HL-60/S4 treated with retinoic acid at 250 ng/mL for 4 days and 3 days (cell line): ENCODE measurements around the gene ABCC2.
"Not testable (repeated sequence)": the region's sequence is repeated elsewhere in the genome, so short reads cannot be mapped to it uniquely, and the experiment has no call there.

Source experiments
- in situ Hi-C: fragments of 300-500 bp; cut with MboI; formaldehyde crosslinking; loops from 2 replicates; pipeline ENCODE4 v1.7.0; 2022; ENCODE audit warnings: low sequenced_read_pairs

Gene ABCC2

DNA sequence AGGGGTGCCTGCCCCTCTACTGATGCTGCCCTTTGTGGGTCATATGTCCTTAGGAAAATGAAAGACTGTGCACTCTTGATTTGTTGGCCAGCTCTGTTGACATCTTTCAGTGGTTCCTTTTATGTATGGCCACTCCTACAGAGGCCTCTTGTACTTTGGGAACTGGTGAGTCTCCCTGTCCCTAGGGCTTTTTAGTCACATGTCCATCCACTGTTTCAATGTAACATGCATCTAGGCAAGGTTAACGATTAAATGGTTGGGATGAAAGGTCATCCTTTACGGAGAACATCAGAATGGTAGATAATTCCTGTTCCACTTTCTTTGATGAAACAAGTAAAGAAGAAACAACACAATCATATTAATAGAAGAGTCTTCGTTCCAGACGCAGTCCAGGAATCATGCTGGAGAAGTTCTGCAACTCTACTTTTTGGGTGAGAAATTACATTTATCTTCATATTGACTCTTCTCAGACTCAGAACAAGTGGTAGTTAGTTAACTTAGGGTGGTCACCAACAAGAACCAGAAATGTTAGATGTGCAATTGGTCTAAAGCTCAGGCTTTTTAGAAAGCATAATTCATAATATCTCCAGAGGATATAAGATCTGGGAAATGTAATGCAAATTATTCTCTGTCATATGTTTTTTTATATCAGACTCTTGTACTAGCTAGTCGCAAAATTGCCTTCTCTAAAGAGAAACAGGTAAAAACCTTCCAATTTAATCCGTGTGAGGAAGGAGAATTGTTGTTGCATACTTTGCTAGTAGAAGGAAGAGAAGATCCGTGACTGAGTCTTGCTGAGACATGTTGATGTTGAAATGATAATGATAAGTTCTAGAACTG is at the start of gene ABCC2:
Gene ABCC2, plus strand, starts transcription at position 194 of the 840 bp plus-strand sequence. Its CDS starts 205 bp downstream, at position 399.
- in situ Hi-C loops: no loop called here

DNA sequence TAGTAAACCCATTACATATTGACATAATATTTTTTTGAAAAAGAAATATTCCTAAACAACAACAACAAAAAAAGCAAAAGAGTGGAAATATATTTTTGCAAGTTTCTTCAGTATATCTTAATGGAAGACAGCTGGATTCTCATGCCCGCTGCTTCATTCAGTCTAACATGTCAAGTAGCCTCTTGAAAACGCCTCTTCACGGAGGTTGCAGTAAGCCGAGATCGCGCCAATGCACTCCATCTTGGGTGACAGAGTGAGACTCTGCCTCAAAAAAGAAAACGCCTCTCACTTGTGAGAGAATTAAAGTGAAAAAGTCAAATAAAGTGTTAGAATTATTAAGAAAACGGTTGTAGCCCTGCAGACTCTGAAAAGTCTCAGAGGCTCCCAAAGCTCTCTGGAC is 49.1 kb upstream of the ABCC2 start:
- in situ Hi-C loops: no loop called here

DNA sequence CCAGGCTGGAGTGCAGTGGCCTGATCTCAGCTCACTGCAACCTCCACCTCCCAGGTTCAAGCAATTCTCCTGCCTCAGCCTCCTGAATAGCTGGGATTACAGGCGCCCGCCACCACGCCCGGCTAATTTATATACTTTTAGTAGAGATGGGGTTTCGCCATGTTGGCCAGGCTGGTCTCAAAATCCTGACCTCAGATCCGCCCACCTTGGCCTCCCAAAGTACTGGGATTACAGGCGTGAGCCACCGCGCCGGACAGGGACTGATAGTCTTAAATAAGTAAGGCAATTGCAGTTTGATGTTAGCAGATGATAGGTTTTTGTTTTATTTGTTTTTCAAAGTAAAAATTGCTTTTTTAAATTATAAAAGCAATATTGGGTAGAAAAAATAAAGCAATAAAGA is 48.3 kb upstream of the ABCC2 start:
- in situ Hi-C loops: not testable (repeated sequence)

DNA sequence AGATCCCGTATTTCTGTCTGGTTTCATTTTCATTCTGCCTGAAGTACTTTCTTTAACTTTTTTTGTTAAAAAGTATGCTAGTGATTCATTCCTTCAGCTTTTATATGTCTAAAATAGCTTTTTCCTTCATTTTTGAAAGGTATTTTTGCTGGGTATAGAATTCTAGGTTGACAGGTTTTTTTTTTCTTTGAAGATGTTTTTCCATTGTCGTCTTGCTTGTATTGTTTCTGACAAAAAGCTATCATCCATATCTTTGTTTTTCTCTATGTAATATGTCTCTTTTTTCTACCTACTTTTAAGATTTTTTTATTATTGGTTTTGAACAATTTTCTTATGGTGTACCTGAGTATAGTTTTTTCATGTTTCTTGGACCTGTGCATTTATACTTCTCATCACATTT is 42.2 kb upstream of the ABCC2 start:
- in situ Hi-C loops: no loop called here

DNA sequence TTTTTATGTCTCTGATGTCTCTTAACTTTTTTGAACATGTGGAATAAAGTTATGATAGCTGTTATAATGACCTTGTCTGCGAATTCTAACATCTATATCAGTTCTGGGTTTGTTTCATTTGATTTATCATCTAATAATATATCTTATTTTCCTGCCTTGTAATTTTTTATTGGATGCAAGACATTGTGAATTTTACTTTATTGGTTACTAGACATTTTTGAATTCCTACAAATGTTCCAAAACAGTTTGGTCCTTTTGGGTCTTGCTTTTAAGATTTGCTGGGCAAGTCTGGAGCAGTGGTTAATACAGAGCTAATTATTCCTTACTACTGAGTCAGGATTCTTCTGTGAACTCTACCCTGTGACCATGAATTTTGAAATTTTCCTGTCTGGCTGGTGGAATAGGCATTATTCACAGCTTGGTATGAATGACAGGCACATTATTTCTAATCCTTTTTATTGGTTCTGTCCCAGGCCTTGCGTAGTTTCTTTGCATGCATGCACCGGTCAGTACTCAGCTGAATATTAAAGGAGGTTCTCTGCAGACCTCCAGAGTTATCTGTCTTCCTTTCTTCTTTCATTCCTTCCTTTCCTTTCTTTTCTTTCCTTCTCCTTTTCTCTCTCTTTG is 41.4 kb upstream of the ABCC2 start:
- in situ Hi-C loops: no loop called here

DNA sequence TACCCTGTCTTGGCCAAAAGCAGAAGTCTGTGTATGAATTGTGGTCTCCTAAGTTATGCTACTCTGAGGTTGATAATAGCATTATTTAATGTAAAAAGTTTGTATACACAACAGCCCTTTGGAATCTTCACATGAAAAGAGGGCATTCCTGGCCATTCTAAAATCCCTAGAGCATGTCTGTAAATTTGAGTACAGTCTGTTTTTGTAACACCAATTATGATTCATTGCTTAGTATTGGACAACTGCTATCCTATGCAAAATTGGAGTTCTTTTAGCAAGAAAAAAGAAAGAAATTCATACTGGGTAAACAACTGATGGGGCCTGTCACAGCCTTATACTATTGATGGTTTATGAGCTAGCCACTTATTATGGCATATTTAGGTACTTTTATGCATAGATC is 40.2 kb upstream of the ABCC2 start:
- in situ Hi-C loops: no loop called here

DNA sequence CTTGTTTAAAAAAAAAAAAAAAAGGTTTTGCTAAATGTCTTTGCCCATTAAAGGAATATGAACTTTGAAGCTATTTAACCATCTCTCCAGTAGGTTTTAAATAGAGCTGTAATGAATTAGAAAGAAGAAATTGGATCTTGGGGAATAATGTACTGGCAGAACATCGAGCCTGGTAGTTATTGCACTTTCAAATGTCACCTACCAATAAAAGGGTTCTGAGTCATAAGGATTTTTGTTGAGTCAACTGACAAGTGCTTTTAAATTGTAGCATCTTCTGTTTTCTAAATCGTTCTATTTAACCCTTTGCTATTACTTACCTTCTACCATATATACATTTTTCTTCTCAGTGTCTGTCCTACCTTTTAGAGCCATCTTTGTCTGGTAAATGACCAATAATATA is 39.7 kb upstream of the ABCC2 start:
- in situ Hi-C loops: no loop called here

DNA sequence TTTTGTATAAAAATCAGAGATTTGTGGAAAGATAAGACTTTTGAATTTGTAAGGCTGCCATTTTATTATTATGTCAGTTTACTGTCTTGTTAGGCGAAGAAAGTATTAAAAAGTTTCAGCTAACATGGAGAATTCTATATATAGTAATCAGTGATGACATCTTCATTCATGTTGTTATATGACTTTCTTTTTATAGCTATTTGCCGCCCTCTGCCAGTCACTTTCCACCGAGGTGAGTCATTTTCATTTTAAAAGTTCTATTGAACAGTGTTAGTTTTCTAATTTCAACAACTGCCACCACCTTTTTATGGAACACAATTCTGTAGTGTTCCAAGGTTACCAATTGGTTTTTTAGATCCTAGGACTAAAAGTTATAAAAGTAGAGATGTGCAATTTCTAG is 38.6 kb upstream of the ABCC2 start:
- in situ Hi-C loops: no loop called here

DNA sequence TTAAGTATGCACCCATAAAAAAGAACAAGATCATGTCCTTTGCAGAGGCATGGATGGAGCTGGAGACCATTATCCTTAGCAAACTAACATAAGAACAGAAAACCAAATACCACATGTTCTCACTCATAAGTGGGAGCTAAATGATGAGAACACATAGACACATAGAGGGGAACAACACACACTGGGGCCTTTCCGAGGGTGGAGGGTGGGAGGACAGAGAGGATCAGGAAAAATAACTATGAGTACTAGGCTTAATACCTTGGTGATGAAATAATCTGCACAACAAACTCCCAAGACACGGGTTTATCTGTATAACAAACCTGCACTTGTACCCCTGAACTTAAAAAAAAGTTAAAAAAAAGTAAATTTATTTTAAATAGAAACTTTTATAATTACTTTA is 36.3 kb upstream of the ABCC2 start:
- in situ Hi-C loops: not testable (repeated sequence)

DNA sequence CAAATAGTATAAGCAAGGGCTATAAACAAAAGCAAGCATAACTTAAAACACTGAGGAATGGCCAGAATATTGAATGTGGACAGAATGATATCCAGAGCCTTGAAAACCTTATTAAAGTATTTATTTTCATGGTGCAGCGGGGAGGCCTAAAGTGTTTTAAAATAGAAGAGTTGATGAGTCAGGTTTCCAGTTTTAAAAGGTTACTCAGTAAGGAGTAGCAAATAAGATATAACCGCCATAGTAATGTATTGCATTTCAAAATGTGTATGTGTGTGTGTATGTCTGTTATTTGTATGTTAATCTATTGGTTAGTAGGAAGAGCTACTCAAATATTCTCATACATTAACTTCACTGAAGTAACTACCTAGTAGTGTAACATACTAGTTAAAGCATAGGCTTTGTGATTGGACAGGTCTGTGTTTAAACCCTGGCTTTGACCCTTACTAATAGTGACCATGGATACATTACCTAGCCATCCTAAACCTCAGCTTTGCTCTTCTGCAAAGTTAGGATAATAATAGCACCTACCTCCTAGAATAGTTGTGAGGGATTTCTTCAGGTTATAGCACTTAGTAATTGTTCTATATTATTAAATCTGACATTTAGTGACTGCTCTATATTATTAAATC is 33.5 kb upstream of the ABCC2 start:
- in situ Hi-C loops: no loop called here

DNA sequence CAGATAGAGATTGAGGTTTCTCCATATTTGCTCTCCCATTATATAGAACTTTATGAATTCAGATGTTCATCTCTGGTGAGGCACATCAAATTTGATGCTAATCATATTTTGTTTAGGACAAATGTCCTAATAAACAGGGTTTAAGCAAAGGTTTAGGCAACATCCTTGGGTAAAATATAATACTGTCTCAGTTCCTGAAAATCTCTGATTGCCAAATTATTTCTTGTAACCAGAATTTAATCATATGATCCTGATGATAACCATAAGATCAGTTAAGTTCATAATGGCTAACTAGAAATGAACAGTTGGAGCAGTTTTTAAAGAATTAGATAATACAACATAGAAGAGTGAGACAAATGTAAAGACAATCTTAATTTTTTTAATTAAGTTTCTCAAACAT is 31.8 kb upstream of the ABCC2 start:
- in situ Hi-C loops: no loop called here

DNA sequence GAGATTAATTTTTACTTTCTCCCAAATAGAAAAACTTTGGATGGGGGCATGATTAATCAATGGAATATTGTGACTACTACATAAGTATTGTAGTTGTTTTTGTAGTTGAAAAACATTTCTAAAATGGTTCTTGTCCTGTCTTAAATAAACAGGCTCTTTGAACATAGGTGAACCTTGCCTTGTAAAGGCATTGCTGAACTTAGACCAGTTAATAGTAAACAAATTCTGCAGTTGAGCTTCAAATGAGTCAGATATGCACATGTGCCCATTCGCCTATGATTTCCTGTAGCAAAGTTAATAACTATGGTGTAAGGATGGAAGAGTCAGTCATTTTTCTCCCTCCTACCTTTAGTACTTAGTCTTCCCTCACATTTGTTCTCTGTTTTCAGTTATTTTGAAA is 27.8 kb upstream of the ABCC2 start:
- in situ Hi-C loops: no loop called here

DNA sequence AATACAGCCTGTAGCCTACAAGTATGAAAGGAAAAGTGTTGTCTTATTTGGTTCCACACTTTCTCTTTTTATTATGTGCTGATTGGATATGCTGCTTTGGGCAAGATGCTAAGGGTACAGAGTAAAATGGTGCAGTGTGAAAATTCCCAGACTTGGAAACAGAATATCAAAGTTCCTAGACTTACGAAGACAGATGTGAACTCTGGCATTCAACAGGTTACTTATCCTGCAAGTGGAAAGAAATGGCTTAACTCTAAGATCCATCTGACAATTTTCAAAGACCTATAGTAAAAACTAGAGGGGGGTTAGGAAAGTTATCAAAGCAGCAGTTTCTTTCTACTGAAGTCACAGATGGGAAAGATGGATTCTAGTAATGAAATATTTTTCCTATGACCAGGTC is 26.3 kb upstream of the ABCC2 start:
- in situ Hi-C loops: no loop called here

DNA sequence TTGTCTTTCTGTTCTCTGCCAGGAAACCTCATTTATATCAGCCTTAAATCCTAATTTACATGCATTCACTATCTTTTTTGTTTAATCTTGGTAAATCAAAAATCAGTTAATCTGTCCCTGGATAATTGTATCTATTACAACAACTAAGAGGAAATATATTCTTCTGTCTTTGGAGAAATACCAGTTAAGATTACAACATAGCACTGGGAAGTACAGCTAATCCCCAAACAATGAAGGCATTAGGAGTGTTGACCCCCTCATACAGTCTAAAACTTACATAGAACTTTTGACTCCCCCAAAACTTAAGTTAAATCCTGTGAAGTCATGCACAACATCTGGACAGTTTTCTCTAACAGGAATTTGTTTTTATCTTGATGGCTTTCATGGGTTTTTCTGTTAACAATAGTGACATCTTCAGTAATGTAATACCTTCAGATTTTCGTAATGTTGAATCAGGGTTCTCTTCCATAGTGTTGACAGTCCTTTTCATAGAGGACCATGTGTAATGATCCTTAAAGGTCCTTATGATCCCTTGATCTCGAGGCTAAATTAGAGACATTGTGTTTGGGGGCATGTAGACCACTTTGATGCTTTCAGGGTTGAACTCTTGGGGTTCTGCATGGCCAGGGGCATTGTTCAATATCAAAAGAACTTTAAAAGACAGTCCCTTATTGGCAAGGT is 24.1 kb upstream of the ABCC2 start:
- in situ Hi-C loops: no loop called here

DNA sequence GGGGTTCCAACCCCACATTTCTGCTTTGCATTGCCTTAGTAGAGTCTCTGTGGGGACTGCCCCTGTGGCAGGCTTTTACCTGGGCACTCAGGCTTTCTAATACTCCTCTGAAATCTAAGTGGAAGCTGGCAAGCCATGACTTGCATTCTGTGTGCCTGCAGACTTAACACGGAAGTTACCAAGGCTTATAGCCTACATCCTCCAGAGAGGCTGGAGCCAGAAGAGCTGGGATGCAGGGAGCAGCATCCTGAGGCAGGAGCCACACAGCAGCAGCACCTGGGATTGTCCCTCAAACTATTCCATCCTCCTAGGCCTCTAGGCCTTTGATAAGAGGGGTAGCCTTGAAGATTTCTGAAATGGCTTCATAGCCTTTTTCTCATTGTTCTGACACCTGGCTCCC is 22.1 kb upstream of the ABCC2 start:
- in situ Hi-C loops: no loop called here

DNA sequence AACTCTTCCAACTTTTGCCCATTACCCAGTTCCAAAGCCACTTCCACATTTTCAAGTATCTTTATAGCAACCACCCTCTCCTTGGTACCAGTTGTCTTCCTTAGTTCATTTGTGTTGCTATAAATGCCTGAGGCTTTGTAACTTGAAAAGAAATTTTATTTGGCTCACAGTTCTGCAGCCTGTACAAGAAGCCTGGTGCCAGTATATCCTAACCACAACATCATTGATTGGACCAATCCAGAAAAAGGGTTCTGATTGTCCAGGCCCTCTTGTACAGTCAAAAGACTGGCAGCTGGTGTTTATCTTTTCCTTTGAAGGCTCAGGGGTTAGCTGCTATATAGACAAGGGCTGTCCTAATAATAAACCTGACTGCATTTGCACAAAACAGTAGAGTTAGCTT is 21.1 kb upstream of the ABCC2 start:
- in situ Hi-C loops: no loop called here

DNA sequence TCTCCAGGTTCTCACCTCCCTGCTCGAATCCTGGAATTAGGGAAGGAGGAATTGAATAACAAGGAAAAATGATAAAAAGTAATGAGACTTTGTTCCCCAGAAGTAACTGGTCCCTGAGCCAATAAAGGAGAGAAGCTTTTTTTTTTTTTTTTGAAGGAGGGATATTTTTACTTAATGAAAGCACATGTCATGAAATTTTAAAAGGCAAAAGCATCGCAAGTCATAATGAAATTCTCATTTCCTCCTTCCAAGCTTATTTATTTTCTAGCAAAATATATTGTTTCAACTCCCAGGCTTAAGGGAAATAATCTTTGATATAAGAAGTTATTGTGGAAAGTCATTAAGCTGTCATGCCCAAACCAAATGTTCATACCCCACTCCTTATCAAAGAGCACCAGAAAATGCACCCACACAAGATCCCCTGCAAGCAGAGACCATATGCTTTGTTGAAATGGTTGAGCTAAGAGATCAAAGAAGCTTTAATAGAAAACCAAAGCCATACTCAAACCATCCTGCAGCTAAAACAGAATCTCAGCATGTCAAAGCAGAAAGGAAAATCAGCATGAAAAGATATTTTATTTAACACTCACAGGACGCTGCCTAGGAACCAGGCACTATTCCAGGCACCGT is 16.7 kb upstream of the ABCC2 start:
- in situ Hi-C loops: no loop called here

DNA sequence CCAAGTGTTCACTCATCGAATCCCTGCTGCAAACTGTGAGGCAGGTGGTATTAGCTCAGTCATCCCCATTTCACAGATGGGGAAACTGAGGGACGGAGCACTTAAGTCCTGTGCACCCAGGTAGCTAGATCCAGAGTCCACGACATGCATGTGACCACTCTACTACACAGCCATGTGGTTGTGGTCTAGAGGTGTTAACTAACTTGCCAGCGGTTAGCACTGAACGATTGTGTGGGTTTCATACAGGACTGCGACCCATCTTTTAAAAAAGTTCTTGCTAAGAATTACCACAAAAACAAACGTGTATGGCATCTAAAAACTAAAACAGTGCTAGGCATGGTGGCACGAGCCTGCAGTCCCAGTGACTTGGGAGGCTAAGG is 16.1 kb upstream of the ABCC2 start:
- in situ Hi-C loops: no loop called here

DNA sequence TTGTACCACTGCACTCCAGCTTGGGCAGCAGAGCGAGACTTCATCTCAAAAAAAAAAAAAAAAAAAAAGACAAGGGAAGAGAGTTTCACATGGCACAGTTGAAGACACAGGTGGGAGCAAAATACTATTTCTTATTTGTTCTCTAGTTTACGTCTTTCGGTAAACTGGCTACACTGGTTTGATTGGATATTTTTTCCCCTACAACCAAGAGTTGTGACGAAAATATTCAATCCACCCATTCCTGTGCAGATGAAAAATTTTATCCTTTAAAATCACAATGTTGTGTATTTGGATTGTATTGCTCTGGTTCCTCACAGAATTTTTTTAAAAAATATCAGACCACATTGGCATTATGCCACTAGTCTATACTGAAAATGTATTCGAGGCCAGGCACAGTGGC is 14.5 kb upstream of the ABCC2 start:
- in situ Hi-C loops: no loop called here

DNA sequence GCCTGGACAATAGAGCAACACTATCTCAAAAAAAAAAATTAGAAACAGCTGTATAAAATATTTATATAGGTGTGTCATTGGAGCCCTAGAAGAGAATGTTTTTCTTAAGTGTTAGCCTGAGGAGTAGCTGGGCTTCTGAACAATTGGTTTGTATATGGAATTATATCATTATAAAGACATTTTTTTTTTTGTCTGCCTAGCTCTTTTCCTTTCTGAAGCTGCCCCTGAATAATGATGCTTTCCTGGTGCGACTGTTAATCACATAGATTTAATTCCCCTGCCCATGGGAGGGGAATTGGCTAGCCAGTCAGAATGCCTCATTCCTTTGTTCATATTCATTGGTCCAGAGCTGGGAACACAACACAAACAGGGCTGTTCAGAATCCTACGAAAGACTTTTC is 13.9 kb upstream of the ABCC2 start:
- in situ Hi-C loops: no loop called here

DNA sequence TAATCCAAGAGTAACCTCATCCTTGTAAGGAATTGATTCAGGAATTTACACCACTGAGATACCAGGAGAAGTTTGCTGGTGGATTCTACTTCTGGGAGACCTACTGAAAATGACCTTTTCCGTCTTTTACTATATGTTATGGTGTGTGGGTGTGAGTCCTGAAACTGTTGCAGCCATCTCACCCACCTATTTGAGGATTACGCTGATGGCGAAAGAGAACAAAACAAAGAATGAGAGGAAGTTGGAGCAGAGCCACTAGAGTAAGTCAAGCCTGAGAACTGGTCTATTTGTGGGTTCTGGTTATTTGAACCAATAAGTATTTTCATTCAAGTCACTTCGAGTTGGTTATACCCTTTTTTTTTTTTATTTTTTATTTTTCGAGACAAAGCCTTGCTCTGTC is 12.7 kb upstream of the ABCC2 start:
- in situ Hi-C loops: no loop called here
